CD4-positive, alpha-beta memory T cell (primary cell): ENCODE data around the gene DAPK3. TPM values are rescaled to one million over a fixed set of nuclear protein-coding genes. Genes with fewer than 3 reads are reported as not detected.
A peak's percentile ranks its signal among the peaks of the same experiment; 100 is the strongest.
"Not testable (repeated sequence)": the region's sequence is repeated elsewhere in the genome, so short reads cannot be mapped to it uniquely, and the experiment has no call there.

Experiments used
- CTCF ChIA-PET: fragments of 350-600 bp; sonication (Branson Sonifier 250); formaldehyde crosslinking; loops from one replicate; lab custom pipeline; 2021; ENCODE audit warnings: inconsistent platforms; ENCODE audit not compliant: partially characterized antibody; lab: Charles Lee
- POLR2A ChIA-PET: fragments of 350-600 bp; sonication (Branson Sonifier 250); formaldehyde crosslinking; loops from one replicate; lab custom pipeline; 2021; ENCODE audit not compliant: partially characterized antibody; lab: Charles Lee
- DNase-seq, 5 donors: peaks; one replicate each; pipeline versions ENCODE4 v3.0.0 to v3.0.0-alpha.2; 2020 to 2022; ENCODE audit warnings: mixed read lengths in 1 of 5
- H3K27ac ChIP-seq: one replicate; pipeline ENCODE4 v1.7.0; 2013; ENCODE audit warnings: low read depth, low read length
- H3K27me3 ChIP-seq: 2 replicates; pipeline ENCODE4 v1.7.0; 2013; ENCODE audit warnings: mild to moderate bottlenecking, low read length, moderate library complexity; ENCODE audit not compliant: insufficient read depth
- H3K36me3 ChIP-seq: 2 replicates; pipeline ENCODE4 v1.7.0; 2013; ENCODE audit warnings: mild to moderate bottlenecking, low read length, moderate library complexity; ENCODE audit not compliant: insufficient read depth
- H3K4me1 ChIP-seq: 2 replicates; pipeline ENCODE4 v1.7.0; 2013; ENCODE audit warnings: mild to moderate bottlenecking, low read length, moderate library complexity; ENCODE audit not compliant: insufficient read depth
- H3K4me3 ChIP-seq, 2 donors: one replicate each; pipeline ENCODE4 v1.7.0; 2013; ENCODE audit warnings: low read length in 2 of 2, mild to moderate bottlenecking in 1 of 2
- H3K9me3 ChIP-seq, 2 donors: one replicate each; pipeline ENCODE4 v1.7.0; 2013; ENCODE audit warnings: low read length in 2 of 2, control low read depth in 1 of 2; ENCODE audit not compliant: control insufficient read depth in 1 of 2
- H3K27ac Mint-ChIP-seq, 7 donors: one replicate each; pipeline ENCODE4 v1.8.0; 2020 to 2021; ENCODE audit warnings: mixed read lengths in 7 of 7, mild to moderate bottlenecking in 6 of 7, inconsistent platforms in 3 of 7, moderate library complexity in 3 of 7
- H3K27me3 Mint-ChIP-seq, 2 donors: one replicate each; pipeline ENCODE4 v1.8.0; 2020 to 2021; ENCODE audit warnings: mixed read lengths in 2 of 2
- H3K36me3 Mint-ChIP-seq, 2 donors: one replicate each; pipeline ENCODE4 v1.8.0; 2020 to 2021; ENCODE audit warnings: mixed read lengths in 2 of 2, inconsistent platforms in 1 of 2, mild to moderate bottlenecking in 1 of 2
- H3K4me1 Mint-ChIP-seq, 4 donors: one replicate each; pipeline ENCODE4 v1.8.0; 2020 to 2021; ENCODE audit warnings: mixed read lengths in 4 of 4, mild to moderate bottlenecking in 1 of 4
- H3K4me3 Mint-ChIP-seq, 8 donors: one replicate each; pipeline ENCODE4 v1.8.0; 2020 to 2021; ENCODE audit warnings: mixed read lengths in 8 of 8, mild to moderate bottlenecking in 7 of 8, moderate library complexity in 6 of 8, inconsistent platforms in 3 of 8
- H3K9me3 Mint-ChIP-seq, 8 donors: one replicate each; pipeline ENCODE4 v1.8.0; 2020 to 2021; ENCODE audit warnings: mixed read lengths in 8 of 8, mild to moderate bottlenecking in 5 of 8, inconsistent platforms in 3 of 8, moderate library complexity in 1 of 8
- intact Hi-C: fragments of 100-400 bp; cut with micrococcal nuclease; formaldehyde crosslinking; loops from one replicate; pipeline ENCODE4 v1.15.1; 2023
- polyA plus RNA-seq, 2 donors: library from polyadenylated mRNA; unstranded; fragments of 300-500 nt; fragmentation: Illumina TruSeq; gene quantifications; one replicate each; pipeline ENCODE4 v1.2.3, GENCODE V29; 2021
- total RNA-seq, 2 experiments: library from RNA; stranded (reverse); gene quantifications; one replicate each; pipeline ENCODE4 v1.2.3, GENCODE V29; 2021

The DAPK3 gene
- total and polyA plus RNA-seq, 4 experiments from 2014 or later, result 22.3 to 40.7 (median 33.0) TPM

GRCh38 chr19:3969435-3970312, 1.2 kb downstream of the DAPK3 start:
- CTCF ChIA-PET, result interaction anchor here (0.9 to 2.0 kb wide), 3 partner anchors 16 to 171 kb away, joined by 3 to 16 read pairs (median 4); partner anchors contain the start of gene EEF2
- Histone ChIP-seq H3K36me3 (peaks cover 15% of the 10 kb centered on the region), H3K27me3 (no peaks in the 10 kb centered on the region), H3K9me3 (no peaks in the 10 kb centered on the region), H3K4me3 (peak overlapping the region; percentile 74 to 78), H3K27ac (peak overlapping the region; percentile 86), H3K4me1 (peaks cover 25% of the 10 kb centered on the region)
- Mint-ChIP-seq H3K36me3 (peaks cover 0 to 31% of the 10 kb centered on the region in 2 donors), H3K27me3 (no peaks in the 10 kb centered on the region), H3K4me1 (peaks cover 11 to 35% (median 27%) of the 10 kb centered on the region in 4 donors), H3K27ac (peak overlapping the region; percentile 84 to 94 (median 92)), H3K4me3 (peak overlapping the region; percentile 87 to 92 (median 91)), H3K9me3 (no peaks in the 10 kb centered on the region)
- POLR2A ChIA-PET, result interaction anchor here (0.5 to 6.2 kb wide), 5 partner anchors 9 to 75 kb away, joined by 3 to 106 read pairs (median 4); partner anchors contain the start of gene EEF2
- no peak for DNase-seq
- intact Hi-C loops, result loop anchor here (2.0 kb wide), 1 partner anchor 207 kb away; the partner anchor contains the start of gene MRPL54

GRCh38 chr19:3968556-3969434, 2.1 kb downstream of the DAPK3 start:
- Histone ChIP-seq H3K27ac (no peak overlapping the region), H3K36me3 (peaks cover 20% of the 10 kb centered on the region), H3K4me1 (peaks cover 25% of the 10 kb centered on the region), H3K4me3 (no peak overlapping the region), H3K9me3 (no peaks in the 10 kb centered on the region), H3K27me3 (no peaks in the 10 kb centered on the region)
- intact Hi-C loops, result no loop called here
- Mint-ChIP-seq H3K4me3 (peak overlapping the region in 7 of 8 donors; percentile 38 to 92 (median 70)), H3K9me3 (no peaks in the 10 kb centered on the region), H3K36me3 (peaks cover 0 to 34% of the 10 kb centered on the region in 2 donors), H3K4me1 (peaks cover 11 to 35% (median 27%) of the 10 kb centered on the region in 4 donors), H3K27ac (peak overlapping the region in 4 of 7 donors; percentile 17 to 93 (median 34)), H3K27me3 (no peaks in the 10 kb centered on the region)
- ChIA-PET CTCF (interaction anchor here (0.9 to 2.0 kb wide), 3 partner anchors 17 to 171 kb away, joined by 3 to 16 read pairs (median 4); partner anchors contain the start of gene EEF2), POLR2A (interaction anchor here (0.5 to 6.2 kb wide), 4 partner anchors 9 to 74 kb away, joined by 3 to 106 read pairs (median 4); partner anchors contain the start of gene EEF2)
- DNase-seq, result no peak

GRCh38 chr19:3967983-3968382, 2.9 kb downstream of the DAPK3 start:
- peak overlapping the region in 1 of 7 donors; percentile 43 for H3K27ac Mint-ChIP-seq
- ChIA-PET POLR2A (interaction anchor here (1.6 to 6.2 kb wide), 2 partner anchors 10 to 15 kb away, joined by 4 to 106 read pairs; partner anchors contain the start of gene EEF2), CTCF (interaction anchor here (1.8 to 2.0 kb wide), 2 partner anchors 18 to 20 kb away, joined by 3 to 16 read pairs; partner anchors contain the start of gene EEF2)
- H3K4me3 Mint-ChIP-seq, H3K4me3 ChIP-seq, H3K9me3 ChIP-seq, H3K27me3 Mint-ChIP-seq, H3K9me3 Mint-ChIP-seq, H3K27me3 ChIP-seq, DNase-seq, intact Hi-C loops, H3K27ac ChIP-seq: not testable (repeated sequence)
- H3K36me3 Mint-ChIP-seq, result peaks cover 3 to 38% of the 10 kb centered on the region in 2 donors
- H3K4me1 Mint-ChIP-seq, result peaks cover 11 to 35% (median 27%) of the 10 kb centered on the region in 4 donors
- H3K4me1 ChIP-seq, result peaks cover 25% of the 10 kb centered on the region
- H3K36me3 ChIP-seq, result peaks cover 27% of the 10 kb centered on the region

- Histone ChIP-seq H3K36me3 (peaks cover 33% of the 10 kb centered on the region), H3K9me3 (no peaks in the 10 kb centered on the region), H3K27me3 (no peaks in the 10 kb centered on the region), H3K4me1 (peaks cover 23% of the 10 kb centered on the region), H3K4me3 (no peak overlapping the region), H3K27ac (no peak overlapping the region)
- H3K4me3 Mint-ChIP-seq, result peak overlapping the region in 1 of 8 donors; percentile 21
- no peaks in the 10 kb centered on the region for H3K27me3 Mint-ChIP-seq
- peak overlapping the region in 2 of 7 donors; percentile 30 to 55 for H3K27ac Mint-ChIP-seq
- no peak for DNase-seq
- H3K4me1 Mint-ChIP-seq, result peaks cover 11 to 34% (median 25%) of the 10 kb centered on the region in 4 donors
- POLR2A ChIA-PET, result no interaction called here
- intact Hi-C loops, result no loop called here
- H3K9me3 Mint-ChIP-seq, result no peaks in the 10 kb centered on the region
- H3K36me3 Mint-ChIP-seq, result peaks cover 9 to 45% of the 10 kb centered on the region in 2 donors
- CTCF ChIA-PET, result no interaction called here
These were observed 4.6 kb downstream of the DAPK3 start for GRCh38 chr19:3966051-3967017.

- ChIA-PET CTCF (no interaction called here), POLR2A (no interaction called here)
- Histone ChIP-seq H3K4me3 (no peak overlapping the region), H3K27me3 (no peaks in the 10 kb centered on the region), H3K27ac (no peak overlapping the region), H3K36me3 (peaks cover 42% of the 10 kb centered on the region), H3K9me3 (no peaks in the 10 kb centered on the region), H3K4me1 (peaks cover 11% of the 10 kb centered on the region)
- Mint-ChIP-seq H3K9me3 (no peaks in the 10 kb centered on the region), H3K4me1 (peaks cover 4 to 20% (median 11%) of the 10 kb centered on the region in 4 donors), H3K27me3 (no peaks in the 10 kb centered on the region), H3K36me3 (peaks cover 13 to 42% of the 10 kb centered on the region in 2 donors), H3K27ac (peak overlapping the region in 1 of 7 donors; percentile 69), H3K4me3 (no peak overlapping the region)
- DNase-seq, result no peak
- intact Hi-C loops, result no loop called here
These were observed 6.4 kb downstream of the DAPK3 start for GRCh38 chr19:3964256-3965194.
